HFFc6 (cell line): ENCODE results near the gene OCA2. TPM values are rescaled to one million over a fixed set of nuclear protein-coding genes. Genes with fewer than 3 reads are reported as not detected.
A peak's percentile ranks its signal among the peaks of the same experiment; 100 is the strongest.
"Not testable (repeated sequence)": the region's sequence is repeated elsewhere in the genome, so short reads cannot be mapped to it uniquely, and the experiment has no call there.

ENCODE experiments used
- DNase-seq: peaks from one replicate; pipeline ENCODE4 v3.0.0-alpha.2; 2018
- H3K27ac Mint-ChIP-seq: 2 replicates; pipeline ENCODE4 v1.8.0; 2020; ENCODE audit warnings: mild to moderate bottlenecking, mixed read lengths
- H3K27me3 Mint-ChIP-seq: 2 replicates; pipeline ENCODE4 v1.8.0; 2021; ENCODE audit warnings: mild to moderate bottlenecking, moderate library complexity, mixed read lengths; ENCODE audit not compliant: insufficient read depth
- H3K36me3 Mint-ChIP-seq: 2 replicates; pipeline ENCODE4 v1.8.0; 2021; ENCODE audit warnings: low read depth, mixed read lengths
- H3K4me1 Mint-ChIP-seq: 2 replicates; pipeline ENCODE4 v1.8.0; 2020; ENCODE audit warnings: low read depth, mixed read lengths
- H3K4me3 Mint-ChIP-seq: 2 replicates; pipeline ENCODE4 v1.8.0; 2020; ENCODE audit warnings: mild to moderate bottlenecking, moderate library complexity, mixed read lengths
- H3K9me3 Mint-ChIP-seq: 2 replicates; pipeline ENCODE4 v1.8.0; 2020; ENCODE audit warnings: mild to moderate bottlenecking, mixed read lengths
- total RNA-seq, 6 experiments: library from RNA; stranded (reverse); fragmentation: NEBNext Ultra II Directional; extraction: Animal tissue kit (Norgen Biotek cat#: 25700); gene quantifications; 2 replicates in 1 of 6; 3 replicates in 5 of 6; pipeline ENCODE4 v1.2.3, GENCODE V29; 2021
- TF ChIP-seq, protein P1 (sequence below): fragments of 200-600 bp; sonication (generic); IDR thresholded peaks from 2 replicates; pipeline ENCODE4 v1.5.0; 2021; ENCODE audit warnings: antibody characterized with exemption, mild to moderate bottlenecking

OCA2 gene
- total RNA-seq, 6 experiments from 2014 or later, result not detected

- peaks cover 22% of the 10 kb centered on the region for H3K4me1 Mint-ChIP-seq
- TF ChIP-seq, protein P1, sequence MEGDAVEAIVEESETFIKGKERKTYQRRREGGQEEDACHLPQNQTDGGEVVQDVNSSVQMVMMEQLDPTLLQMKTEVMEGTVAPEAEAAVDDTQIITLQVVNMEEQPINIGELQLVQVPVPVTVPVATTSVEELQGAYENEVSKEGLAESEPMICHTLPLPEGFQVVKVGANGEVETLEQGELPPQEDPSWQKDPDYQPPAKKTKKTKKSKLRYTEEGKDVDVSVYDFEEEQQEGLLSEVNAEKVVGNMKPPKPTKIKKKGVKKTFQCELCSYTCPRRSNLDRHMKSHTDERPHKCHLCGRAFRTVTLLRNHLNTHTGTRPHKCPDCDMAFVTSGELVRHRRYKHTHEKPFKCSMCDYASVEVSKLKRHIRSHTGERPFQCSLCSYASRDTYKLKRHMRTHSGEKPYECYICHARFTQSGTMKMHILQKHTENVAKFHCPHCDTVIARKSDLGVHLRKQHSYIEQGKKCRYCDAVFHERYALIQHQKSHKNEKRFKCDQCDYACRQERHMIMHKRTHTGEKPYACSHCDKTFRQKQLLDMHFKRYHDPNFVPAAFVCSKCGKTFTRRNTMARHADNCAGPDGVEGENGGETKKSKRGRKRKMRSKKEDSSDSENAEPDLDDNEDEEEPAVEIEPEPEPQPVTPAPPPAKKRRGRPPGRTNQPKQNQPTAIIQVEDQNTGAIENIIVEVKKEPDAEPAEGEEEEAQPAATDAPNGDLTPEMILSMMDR, result peak; percentile 83
These were observed 24.4 kb upstream of the OCA2 start for GRCh38 chr15:28123408-28124023.

DNA sequence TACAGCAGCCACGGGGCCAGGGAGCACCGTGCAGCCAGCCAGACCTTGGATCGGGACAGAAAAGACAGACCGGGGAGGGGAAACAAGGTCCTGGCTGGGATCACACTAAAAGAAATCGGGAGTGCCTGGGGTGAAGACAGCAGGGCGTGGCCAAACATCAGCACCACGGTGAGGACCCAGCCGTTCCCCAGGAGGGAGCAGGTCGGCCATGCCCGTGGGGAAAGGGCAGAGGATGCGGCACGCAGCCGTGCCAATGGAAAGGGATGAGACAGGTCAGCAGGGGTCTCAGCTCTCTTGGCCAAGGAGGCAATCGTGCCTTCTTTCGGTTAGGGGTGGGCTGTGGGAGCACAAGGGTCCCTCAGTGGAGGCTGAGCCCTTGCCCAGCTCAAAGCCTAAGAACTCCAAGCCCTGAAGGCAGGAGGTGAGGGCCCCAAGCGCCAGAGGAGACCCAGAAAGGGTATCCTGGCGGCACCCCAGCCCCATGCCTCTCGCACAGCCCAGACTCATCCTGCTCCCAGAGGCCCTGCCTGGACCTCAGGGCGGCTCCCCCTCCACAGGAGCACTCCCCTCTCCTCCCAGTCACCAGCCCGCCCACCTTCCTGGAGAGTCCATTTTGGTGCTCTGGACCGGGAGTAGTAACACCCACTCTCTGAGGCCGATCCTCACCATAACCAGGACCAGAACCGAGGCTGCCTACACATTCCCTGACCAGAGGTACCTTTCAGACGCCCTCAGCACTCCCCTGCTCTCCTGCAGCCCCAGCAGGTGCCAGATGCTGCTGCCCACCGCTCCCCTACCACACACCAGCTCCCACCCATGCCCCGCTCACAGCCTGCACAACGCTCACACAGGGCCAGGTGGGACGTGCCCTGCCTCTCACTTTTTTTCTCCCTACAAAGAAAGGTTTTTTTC, 23.2 kb upstream of the OCA2 start:
- Mint-ChIP-seq H3K9me3 (no peaks in the 10 kb centered on the region), H3K27me3 (peaks cover 1% of the 10 kb centered on the region), H3K4me1 (peaks cover 22% of the 10 kb centered on the region), H3K27ac (no peak overlapping the region), H3K36me3 (peaks cover 15% of the 10 kb centered on the region), H3K4me3 (no peak overlapping the region)
- DNase-seq, result no peak
- TF ChIP-seq, protein P1, result no peak

More at GRCh38 chr15:28123408-28124023, 24.4 kb upstream of the OCA2 start:
- peaks cover 3% of the 10 kb centered on the region for H3K27me3 Mint-ChIP-seq
- peak overlapping the region; percentile 38; the same call in 1 of the 2 replicates for H3K27ac Mint-ChIP-seq
- H3K9me3 Mint-ChIP-seq, result no peaks in the 10 kb centered on the region
- no peak overlapping the region for H3K4me3 Mint-ChIP-seq
- peak; percentile 74 for DNase-seq
- peaks cover 15% of the 10 kb centered on the region for H3K36me3 Mint-ChIP-seq

DNA sequence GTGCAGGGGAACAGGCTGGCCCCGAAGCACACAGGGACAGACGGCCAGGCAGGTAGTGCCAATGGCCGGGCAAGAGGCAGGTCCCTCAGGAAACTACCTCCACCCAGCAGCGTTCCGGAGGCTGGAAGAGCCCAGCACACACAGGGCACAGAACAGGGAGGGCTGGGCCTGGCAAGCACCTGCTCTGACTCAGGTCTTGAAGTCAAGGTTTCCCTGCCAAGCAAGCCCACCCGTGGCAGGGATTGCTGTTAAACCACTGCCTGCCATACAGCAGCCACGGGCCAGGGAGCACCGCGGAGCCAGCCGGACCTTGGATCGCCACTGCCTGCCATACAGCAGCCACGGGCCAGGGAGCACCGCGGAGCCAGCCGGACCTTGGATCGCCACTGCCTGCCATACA, 22.5 kb upstream of the OCA2 start:
- not testable (repeated sequence) for DNase-seq, H3K27ac Mint-ChIP-seq, H3K27me3 Mint-ChIP-seq, H3K4me3 Mint-ChIP-seq, H3K9me3 Mint-ChIP-seq
- Mint-ChIP-seq H3K4me1 (peaks cover 22% of the 10 kb centered on the region), H3K36me3 (peaks cover 15% of the 10 kb centered on the region)

DNA sequence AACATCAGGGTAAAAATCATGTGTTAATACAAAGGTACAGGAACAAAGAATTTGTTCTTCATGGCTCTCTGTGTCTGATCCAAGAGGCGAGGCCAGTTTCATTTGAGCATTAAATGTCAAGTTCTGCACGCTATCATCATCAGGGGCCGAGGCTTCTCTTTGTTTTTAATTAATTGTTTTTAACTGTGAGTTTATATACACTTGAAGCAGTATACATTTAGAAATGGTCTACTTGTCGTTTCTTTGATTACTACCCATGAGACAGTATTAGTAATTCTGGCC, 21.2 kb upstream of the OCA2 start:
- no peak for DNase-seq
- TF ChIP-seq, protein P1, result no peak
- no peak overlapping the region for H3K4me3 Mint-ChIP-seq
- H3K36me3 Mint-ChIP-seq, result peaks cover 15% of the 10 kb centered on the region
- H3K27ac Mint-ChIP-seq, result no peak overlapping the region
- no peaks in the 10 kb centered on the region for H3K9me3 Mint-ChIP-seq
- peaks cover 3% of the 10 kb centered on the region for H3K27me3 Mint-ChIP-seq
- H3K4me1 Mint-ChIP-seq, result peaks cover 22% of the 10 kb centered on the region

DNA sequence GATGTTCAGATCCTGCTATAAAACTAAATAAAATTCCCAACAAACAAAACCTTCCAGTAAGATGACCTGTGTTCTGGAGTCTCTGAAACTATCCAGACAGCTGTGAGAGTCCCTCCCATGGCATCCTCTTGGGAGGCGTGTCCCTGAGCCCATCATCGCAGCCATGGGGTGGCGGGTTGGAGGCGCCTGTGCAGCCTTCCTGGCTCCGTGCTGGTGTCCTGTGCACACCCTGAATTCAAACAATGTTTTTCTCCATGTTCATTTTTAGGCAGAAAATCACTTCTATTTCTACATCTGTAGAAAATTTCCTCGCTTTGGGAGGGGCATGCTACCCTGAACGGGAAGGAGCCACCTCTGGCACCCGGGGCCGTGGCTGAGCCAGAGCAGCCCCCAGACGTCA, 19.4 kb upstream of the OCA2 start:
- no peak for DNase-seq
- Mint-ChIP-seq H3K36me3 (peaks cover 20% of the 10 kb centered on the region), H3K4me1 (peaks cover 16% of the 10 kb centered on the region), H3K4me3 (no peak overlapping the region), H3K27ac (no peak overlapping the region), H3K27me3 (peaks cover 2% of the 10 kb centered on the region; the same call in 1 of the 2 replicates), H3K9me3 (no peaks in the 10 kb centered on the region)
- TF ChIP-seq, protein P1, result no peak

GRCh38 chr15:28118083-28118482, 19.0 kb upstream of the OCA2 start:
- peaks cover 12% of the 10 kb centered on the region for H3K4me1 Mint-ChIP-seq
- H3K36me3 Mint-ChIP-seq, result peaks cover 16% of the 10 kb centered on the region
- no peak overlapping the region for H3K27ac Mint-ChIP-seq

More at GRCh38 chr15:28118083-28118482, 19.0 kb upstream of the OCA2 start:
- Mint-ChIP-seq H3K4me3 (no peak overlapping the region), H3K9me3 (no peaks in the 10 kb centered on the region), H3K27me3 (peaks cover 2% of the 10 kb centered on the region; the same call in 1 of the 2 replicates)
- no peak for DNase-seq
- TF ChIP-seq, protein P1, result no peak
